HG03460 (cell line): Measurements from ENCODE around the gene CLPTM1.

Source experiments
- ATAC-seq: cut with Tn5 transposase; IDR thresholded peaks from one replicate; pipeline ENCODE4 v1.9.1; 2021; ENCODE audit not compliant: unreplicated experiment

CLPTM1 gene

DNA sequence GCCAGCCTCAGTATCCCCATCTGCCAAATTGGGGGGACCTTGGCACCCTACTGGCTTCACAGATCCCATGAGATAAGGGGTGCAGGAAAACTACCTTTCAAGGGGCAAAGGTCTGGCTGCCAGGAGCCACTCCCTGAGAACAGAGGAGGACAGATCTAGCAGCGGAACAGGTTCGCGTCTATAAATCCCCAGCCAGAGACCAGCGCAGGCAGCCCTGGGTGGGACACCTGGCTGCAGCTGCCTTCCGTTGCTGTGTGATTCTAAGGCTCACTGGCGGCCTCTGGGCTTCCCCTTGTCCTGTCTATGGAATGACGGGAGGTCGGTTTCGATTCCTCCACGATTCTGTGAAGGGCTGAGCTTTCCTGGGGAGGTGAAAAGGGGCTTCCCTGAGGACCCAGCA, 53.4 kb downstream of the CLPTM1 start:
- ATAC-seq: no peak

DNA sequence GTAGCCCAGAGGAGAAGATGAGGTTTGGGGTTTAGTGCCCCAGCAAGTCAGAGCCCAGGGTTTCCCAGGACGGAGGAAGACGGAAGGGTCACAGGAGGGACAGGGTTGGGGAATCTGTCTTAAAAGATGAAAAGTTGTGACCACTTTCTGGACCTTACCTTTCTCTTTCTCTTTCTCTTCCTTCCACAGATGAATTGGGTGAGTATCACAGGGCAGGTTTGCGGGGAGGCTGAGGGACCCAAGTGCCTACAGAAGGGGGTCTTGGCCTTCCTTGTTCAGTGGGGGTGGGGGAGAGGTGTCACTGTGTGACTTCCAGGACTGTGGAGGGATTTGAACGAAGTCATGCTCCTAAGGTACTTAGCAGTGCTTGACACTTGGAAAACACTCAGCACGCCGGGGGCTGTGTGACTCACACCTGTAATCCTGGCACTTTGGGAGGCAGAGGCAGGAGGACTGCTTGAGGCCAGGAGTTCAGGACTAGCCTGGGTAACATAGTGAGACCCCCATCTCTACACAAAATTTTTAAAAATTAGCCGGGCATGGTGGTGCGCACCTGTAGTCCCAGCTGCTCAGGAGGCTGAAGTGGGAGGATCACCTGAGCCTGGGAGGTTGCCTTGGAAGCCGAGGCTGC, 54.6 kb downstream of the CLPTM1 start:
- ATAC-seq: no peak

DNA sequence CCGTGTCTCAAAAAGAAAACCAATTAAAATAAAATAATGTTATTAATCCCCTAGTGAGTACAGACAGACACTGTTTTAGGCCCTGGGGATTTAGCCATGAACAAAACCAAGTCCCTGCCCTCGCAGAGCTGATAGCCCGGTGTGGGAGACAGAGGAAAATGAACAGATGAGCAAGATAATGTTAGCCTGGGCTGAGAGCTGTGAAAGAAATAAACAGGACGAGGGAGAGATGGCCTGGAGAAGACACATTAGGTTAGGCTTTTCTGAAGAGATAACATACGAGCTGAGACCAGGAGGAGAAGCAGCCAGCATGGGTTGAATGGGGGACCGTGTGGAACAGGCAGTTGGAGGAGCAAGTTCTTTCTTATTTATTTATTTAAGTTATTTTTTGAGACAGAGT, 55.1 kb downstream of the CLPTM1 start:
- no peak for ATAC-seq

DNA sequence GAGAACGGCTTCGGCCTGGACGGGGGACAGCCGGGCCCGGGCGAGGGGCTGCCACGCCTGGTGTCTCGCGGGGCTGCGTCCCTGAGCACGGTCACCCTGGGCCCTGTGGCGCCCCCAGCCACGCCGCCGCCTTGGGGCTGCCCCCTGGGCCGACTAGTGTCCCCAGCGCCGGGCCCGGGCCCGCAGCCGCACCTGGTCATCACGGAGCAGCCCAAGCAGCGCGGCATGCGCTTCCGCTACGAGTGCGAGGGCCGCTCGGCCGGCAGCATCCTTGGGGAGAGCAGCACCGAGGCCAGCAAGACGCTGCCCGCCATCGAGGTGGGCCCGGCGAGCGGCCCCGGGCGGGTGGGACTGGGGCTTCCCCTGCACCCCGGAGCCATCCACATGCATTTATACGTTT, 56.8 kb downstream of the CLPTM1 start:
- ATAC-seq: no peak

DNA sequence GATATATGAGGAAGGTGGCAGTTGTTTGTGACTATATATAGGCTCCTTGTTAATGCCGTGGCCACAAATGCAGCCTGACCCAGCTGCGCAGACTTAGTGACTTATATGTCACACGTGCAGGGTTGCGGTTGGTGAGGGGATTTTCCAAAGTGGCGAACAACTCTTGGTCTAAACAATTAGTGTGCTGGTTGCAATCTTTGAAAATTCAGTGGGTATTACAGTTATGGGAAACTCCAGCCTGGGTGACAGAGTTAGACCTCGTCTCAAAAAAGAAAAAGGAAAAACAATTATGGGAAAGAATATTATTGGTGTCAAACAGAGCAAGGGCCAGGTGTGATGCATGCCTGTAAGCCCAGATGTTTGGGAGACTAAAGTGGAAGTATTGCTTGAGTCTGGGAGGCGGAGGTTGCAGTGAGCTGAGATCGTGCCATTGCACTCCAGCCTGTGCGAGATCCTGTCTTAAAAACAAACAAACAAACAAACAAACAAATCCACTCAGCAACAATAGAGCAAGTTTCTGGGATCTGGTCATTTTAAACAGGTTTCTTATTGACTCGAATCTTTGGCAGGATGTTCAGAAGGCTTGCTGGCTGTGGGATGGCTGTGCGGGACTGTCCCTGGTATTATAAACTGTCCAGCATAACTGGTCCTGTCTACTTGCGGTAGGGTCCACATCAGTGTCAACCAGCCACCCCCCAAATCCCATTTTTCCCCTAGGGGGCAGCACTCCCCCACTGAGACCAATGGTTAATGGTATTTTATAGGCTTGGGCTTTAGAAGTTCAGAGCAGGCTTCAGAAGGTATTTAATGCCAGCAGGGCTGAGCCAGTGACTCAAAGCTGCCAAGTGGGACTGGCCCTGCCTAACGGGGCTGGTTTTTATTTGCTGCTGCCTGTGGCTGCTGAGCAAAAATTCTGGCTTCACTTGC, 61.5 kb downstream of the CLPTM1 start:
- ATAC-seq: peak; percentile 72

DNA sequence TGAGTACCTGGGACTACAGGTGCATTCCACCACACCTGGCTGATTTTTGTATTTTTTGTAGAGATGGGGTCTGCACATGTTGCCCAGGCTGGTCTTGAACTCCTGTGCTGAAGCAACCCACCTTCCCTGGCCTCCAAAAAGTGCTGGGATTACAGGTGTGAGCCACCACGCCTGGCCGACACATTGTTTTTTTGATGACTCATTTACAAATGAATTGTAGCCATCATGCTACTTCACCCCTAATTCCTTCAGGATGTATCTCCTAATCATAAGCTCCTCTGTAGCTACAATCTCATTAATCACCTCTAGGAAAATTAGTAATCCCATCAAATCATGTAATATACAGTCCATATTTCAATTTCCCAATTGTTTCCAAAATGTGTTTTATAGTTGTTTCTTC, 64.0 kb downstream of the CLPTM1 start:
- no peak for ATAC-seq

DNA sequence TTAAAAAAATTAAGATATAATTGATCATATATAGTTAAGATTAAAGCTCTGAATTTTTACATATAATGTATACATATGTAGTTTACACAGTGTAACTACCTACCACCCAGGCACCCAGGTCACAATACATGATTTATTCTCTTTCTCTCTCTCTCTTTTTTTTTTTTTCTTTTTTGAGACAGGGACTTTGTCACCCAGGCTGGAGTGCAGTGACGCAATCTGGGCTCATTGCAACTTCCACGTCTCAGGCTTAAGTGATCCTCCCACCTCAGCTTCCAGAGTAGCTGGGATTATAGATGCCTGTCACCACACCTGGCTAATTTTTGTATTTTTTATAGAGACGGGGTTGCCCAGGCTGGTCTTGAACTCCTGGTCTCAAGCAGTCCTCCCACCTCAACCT, 64.9 kb downstream of the CLPTM1 start:
- ATAC-seq: no peak

DNA sequence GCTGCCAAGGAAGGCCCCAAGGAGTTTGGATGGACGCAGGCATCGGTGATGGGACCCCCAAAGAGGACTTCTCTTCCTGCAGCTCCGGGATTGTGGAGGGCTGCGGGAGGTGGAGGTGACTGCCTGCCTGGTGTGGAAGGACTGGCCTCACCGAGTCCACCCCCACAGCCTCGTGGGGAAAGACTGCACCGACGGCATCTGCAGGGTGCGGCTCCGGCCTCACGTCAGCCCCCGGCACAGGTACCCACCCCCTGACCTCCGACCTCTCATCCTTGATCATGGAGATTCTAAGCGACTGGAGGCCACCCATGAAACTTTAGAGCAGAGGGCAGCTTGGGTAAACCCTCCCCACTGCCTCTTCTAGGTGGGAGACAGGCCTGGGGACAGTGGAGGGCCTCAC, 66.8 kb downstream of the CLPTM1 start:
- ATAC-seq: no peak

DNA sequence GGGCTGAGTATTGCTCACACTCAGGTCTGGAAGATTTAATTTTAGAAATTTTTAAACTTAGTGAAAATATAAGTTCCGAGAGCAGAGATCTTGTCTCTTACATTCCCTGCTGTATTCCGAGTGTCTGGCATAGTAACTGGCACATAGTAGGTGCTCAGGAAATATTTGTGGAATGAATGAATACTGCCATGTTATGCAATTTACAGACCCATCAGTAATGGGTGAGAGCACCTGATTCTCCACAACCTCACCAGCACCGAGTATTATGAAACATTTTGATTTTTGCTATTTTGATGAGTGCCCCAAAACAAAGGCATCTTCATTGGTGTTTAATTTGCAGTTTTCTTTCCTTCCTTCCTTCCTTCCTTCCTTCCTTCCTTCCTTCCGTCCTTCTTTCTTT, 67.9 kb downstream of the CLPTM1 start:
- ATAC-seq: no peak

DNA sequence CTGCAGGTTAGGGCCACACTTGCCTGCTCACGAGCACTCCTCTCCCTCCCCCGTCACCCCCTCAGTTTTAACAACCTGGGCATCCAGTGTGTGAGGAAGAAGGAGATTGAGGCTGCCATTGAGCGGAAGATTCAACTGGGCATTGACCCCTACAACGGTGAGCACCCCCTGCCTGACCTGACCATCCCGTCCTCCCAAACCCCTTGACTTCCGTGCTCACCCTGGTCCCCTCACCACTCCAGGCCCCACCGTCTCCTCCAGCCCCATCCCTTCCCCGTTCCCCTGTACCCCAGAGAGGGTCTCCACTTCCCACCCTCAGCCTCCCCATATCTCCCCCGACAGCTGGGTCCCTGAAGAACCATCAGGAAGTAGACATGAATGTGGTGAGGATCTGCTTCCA, 70.1 kb downstream of the CLPTM1 start:
- no peak for ATAC-seq

DNA sequence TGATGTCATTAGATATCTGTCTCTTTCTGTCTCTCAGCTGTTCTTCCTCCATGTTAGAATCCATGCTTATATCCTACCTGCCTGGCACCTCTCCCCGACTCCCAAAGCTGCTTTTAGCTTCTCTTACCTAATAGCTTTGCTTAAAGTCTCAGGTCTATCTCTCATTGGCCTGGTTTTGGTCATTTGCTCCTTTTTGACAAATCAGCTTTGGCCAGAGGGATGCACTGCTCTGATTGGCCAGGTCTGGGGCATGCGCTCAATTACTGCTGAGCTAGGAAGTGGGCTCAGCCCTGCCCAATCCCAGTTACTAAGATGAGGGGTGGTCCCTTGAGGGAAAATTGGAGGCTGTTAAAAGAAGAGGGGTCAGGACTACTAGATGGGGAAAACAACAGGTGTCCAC, 72.2 kb downstream of the CLPTM1 start:
- ATAC-seq: no peak

DNA sequence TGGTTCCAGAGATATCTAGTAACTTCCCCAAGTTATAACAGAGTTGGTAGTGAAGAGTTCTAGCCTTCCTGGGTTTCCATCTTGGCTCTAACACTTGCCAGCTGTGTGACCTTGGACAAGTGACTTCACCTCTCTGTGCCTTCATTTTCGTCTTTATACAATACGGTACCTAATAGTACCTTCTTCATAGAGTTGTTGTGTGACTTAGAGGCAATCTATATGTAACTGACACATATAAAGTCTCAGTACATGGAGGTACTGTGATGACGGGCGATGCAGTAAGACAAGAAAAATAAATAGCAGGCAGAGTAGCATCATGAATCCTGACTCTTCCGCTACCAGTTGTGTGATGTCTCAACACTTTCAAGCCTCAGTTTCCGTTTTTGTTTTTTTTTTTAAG, 75.6 kb downstream of the CLPTM1 start:
- ATAC-seq: no peak

DNA sequence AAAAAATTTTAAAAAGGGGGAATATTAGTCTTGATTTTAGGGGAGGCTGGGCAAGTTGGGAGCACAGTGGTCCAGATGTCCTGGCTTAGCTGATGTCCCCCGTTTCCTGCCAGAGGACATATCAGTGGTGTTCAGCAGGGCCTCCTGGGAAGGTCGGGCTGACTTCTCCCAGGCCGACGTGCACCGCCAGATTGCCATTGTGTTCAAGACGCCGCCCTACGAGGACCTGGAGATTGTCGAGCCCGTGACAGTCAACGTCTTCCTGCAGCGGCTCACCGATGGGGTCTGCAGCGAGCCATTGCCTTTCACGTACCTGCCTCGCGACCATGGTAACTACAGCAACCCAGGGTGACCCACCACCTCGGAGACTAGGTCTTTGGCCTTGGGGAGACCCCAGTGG, 77.2 kb downstream of the CLPTM1 start:
- ATAC-seq: no peak

DNA sequence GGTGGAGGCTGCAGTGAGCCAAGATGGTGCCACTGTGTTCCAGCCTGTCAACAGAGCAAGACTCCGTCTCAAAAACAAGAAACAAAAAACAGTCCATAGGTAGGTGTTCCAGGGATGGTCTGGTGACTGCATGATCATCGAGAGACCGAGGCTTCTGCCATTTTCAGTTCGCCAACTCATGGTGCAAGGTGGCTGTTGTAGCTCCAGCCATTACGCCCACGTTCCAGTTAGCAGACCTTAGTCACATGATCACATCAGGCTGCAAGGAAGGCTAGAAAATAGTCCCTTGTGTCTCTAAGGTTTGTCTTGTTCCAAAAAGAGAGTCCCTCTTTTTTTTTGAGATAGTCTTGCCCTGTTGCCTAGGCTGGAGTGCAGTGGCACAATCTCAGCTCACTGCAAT, 80.6 kb downstream of the CLPTM1 start:
- ATAC-seq: no peak

DNA sequence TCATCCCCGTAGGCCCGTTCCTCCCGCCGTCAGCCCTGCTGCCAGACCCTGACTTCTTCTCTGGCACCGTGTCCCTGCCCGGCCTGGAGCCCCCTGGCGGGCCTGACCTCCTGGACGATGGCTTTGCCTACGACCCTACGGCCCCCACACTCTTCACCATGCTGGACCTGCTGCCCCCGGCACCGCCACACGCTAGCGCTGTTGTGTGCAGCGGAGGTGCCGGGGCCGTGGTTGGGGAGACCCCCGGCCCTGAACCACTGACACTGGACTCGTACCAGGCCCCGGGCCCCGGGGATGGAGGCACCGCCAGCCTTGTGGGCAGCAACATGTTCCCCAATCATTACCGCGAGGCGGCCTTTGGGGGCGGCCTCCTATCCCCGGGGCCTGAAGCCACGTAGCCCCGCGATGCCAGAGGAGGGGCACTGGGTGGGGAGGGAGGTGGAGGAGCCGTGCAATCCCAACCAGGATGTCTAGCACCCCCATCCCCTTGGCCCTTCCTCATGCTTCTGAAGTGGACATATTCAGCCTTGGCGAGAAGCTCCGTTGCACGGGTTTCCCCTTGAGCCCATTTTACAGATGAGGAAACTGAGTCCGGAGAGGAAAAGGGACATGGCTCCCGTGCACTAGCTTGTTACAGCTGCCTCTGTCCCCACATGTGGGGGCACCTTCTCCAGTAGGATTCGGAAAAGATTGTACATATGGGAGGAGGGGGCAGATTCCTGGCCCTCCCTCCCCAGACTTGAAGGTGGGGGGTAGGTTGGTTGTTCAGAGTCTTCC, 82.4 kb downstream of the CLPTM1 start:
- ATAC-seq: no peak

DNA sequence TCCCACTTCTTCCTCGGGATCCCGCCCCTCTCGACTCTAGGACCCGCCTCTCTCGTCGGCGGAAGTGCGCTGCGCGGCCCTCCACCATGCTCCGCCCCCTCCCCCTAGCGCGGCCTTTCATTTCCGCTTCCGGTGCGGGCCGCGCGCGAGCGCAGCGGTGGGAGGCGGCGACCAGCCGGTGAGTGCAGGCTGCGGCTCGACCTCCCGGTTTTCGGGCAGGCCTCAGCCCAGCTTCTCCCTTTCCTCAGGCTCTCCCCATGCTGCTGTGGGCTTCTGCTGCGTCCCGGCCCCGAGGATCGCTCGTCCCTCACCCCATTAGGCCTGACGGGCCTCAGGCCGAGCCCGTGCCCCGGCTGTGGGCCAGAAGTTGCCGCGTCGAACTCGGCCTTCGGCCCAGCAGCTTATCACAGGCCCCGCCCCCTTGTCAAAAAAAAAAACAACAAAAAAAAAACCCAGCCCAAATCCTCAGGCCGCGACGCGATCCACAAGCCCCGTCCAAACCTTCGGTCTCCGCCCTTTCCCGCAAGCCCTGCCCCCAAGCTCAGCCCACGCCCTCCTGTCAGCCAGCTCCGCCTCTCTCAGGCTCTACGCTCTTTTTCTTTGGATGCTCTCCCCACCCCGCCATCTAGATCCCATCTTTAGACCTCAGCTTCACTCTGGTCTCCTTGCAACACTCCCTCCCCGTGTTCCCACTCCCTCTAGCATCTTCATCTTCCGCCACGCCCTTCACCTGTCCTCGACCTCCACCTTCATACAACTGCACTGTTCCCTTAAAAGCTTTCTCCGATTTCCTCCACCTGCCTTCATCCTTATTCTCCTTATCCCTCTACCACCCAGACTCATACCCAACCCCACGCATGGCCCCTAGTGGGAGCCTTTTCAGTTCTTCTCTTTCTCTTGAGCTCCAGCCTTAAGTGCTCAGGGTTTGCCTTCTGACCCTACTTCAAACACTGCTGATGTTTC, 84.0 kb downstream of the CLPTM1 start, which contains the start of gene CLASRP:
CLASRP (plus strand) TSS at position 115 of the 963 bp plus-strand sequence. CDS start 1,168 bp downstream, outside the sequence.
- ATAC-seq: peak; percentile 82

DNA sequence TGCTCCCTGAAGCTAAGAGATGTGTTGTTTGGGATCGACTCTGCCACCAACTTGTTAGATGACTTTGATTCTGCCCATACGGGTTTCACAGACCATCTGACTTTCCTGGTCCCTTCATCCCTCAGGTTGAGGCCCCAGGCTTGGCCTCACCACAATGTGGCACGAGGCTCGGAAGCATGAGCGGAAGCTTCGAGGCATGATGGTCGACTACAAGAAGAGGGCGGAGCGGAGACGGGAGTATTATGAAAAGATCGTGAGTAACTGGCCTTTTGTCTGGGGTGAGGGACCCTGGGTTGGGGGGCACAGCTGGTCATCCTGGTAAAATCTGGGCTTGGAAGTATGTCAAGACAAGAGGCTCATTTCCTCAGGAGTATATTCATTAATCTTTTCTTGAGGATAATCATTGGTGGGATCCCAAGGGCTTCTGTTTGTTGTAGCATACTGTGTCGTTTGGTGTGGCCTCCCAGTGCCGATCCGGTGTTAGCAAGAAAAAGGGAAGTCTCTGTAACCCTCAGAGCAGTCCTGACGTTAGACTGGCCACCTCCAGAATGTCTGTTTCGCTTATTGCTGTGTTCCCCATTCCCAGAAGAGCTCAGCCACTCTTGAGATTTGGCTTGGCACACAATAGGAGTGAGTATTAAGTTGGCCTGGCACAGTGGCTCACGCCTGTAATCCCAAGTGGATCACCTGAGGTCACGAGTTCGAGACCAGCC, 85.0 kb downstream of the CLPTM1 start:
- no peak for ATAC-seq

DNA sequence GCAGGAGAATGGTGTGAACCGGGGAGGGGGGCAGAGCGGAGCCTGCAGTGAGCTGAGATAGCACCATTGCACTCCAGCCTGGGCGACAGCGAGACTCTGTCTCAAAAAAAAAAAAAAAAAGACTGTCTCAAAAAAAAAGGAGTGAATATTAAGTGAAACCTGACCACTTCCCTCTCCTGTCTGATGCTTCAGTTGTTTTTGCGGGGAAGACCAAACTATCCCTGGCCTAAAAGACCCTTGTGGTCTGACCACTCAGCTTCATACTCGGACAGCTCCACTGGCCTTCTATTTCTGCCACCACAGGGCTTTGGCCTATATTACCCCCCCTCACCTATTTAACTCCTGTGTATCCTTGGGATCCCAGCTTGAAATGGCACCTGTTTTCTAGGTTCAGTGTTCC, 85.9 kb downstream of the CLPTM1 start:
- ATAC-seq: no peak
